AG04449 (cell line): ENCODE measurements around the gene TBXA2R.
"Not testable (repeated sequence)": the region's sequence is repeated elsewhere in the genome, so short reads cannot be mapped to it uniquely, and the experiment has no call there.

Experiments used
- CTCF ChIA-PET: fragments of 350-600 bp; formaldehyde crosslinking; extraction: SDS; loops from one replicate; lab custom pipeline; 2021; ENCODE audit warnings: antibody characterized with exemption; lab: Yijun Ruan, JAX
- POLR2A ChIA-PET: fragments of 400-600, 350-600 bp; formaldehyde crosslinking; extraction: SDS; loops from one replicate; lab custom pipeline; 2020; ENCODE audit warnings: antibody characterized with exemption, inconsistent platforms; lab: Yijun Ruan, JAX
- DNase-seq: peaks from one replicate; pipeline ENCODE4 v3.0.0-alpha.2; 2010; ENCODE audit warnings: low read depth, low spot score
- H3K4me3 ChIP-seq: 2 replicates; pipeline ENCODE4 v1.5.1; 2011; ENCODE audit warnings: low read depth, mild to moderate bottlenecking, control low read depth, low read length
- CTCF ChIP-seq: IDR thresholded peaks from one replicate; pipeline ENCODE4 v1.5.1; 2011; ENCODE audit warnings: mild to moderate bottlenecking, moderate library complexity, low read length, control low read depth, inconsistent platforms; ENCODE audit not compliant: insufficient read depth; ENCODE audit errors: missing control alignments

Gene TBXA2R

DNA sequence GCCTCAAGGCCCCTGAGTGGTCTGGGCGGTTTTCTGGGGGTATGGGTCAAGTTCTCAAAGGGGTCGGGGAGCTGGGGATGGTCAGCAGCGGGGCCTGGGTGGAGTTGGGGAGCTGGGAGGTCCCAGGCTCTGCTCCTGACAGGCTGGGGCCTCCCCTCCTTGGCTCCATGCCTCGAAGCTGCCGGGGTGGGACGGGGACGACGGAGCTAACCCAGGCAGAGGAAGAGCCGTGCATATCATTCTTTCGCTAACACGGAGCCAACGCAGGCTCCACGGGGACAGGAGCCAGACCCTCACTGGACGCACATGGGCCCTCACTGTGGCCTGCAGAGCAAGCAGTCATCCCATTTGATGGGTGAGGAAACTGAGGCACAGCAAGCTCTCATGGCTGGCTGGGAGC is 45.7 kb upstream of the TBXA2R start:
- H3K4me3 ChIP-seq: no peak overlapping the region
- no peak for TF ChIP-seq CTCF
- CTCF ChIA-PET: interaction anchor here (0.7 to 6.2 kb wide), 3 partner anchors 9 to 48 kb away, joined by 3 to 48 read pairs (median 3); partner anchors contain the start of gene PIP5K1C
- POLR2A ChIA-PET: no interaction called here
- no peak for DNase-seq

DNA sequence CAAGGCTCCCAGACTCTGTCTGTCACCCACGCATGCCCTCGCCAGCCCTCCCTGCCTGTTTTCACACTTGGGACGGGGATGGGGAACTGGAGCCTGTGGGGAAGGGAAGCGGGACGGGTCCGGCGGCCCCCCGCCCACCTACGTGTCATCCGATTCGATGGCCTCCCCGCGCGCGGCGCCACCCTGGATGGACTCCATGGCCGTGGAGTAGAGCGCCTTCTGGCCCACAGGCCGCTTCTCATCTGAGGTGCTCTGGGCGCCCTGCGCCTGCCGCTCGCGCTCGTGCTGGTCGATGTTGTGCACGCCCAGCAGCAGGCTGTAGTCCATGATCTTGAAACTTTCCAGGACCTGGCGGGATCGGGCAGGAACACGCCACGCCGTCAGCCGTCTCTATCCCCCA is 45.0 kb upstream of the TBXA2R start:
- no peak overlapping the region for H3K4me3 ChIP-seq
- ChIA-PET POLR2A (no interaction called here), CTCF (no interaction called here)
- no peak for DNase-seq
- no peak for TF ChIP-seq CTCF

- H3K4me3 ChIP-seq: no peak overlapping the region
- ChIA-PET CTCF (interaction anchor here (1.2 kb wide), 1 partner anchor 31 kb away, joined by 3 read pairs; no protein-coding TSS in a partner anchor), POLR2A (no interaction called here)
- DNase-seq: no peak
- no peak for TF ChIP-seq CTCF
Observed at GRCh38 chr19:3649888-3650287, 43.2 kb upstream of the TBXA2R start.

- POLR2A ChIA-PET: no interaction called here
- no peak for DNase-seq
Observed at GRCh38 chr19:3648037-3648905, 41.6 kb upstream of the TBXA2R start.

GRCh38 chr19:3647102-3647501 is 40.4 kb upstream of the TBXA2R start:
- DNase-seq, POLR2A ChIA-PET, CTCF ChIA-PET, H3K4me3 ChIP-seq: not testable (repeated sequence)

More at GRCh38 chr19:3648037-3648905, 41.6 kb upstream of the TBXA2R start:
- CTCF ChIA-PET: interaction anchor here (1.1 to 1.4 kb wide), 2 partner anchors 17 to 18 kb away, joined by 3 to 4 read pairs; no protein-coding TSS in a partner anchor
- TF ChIP-seq CTCF: no peak
- H3K4me3 ChIP-seq: no peak overlapping the region

DNA sequence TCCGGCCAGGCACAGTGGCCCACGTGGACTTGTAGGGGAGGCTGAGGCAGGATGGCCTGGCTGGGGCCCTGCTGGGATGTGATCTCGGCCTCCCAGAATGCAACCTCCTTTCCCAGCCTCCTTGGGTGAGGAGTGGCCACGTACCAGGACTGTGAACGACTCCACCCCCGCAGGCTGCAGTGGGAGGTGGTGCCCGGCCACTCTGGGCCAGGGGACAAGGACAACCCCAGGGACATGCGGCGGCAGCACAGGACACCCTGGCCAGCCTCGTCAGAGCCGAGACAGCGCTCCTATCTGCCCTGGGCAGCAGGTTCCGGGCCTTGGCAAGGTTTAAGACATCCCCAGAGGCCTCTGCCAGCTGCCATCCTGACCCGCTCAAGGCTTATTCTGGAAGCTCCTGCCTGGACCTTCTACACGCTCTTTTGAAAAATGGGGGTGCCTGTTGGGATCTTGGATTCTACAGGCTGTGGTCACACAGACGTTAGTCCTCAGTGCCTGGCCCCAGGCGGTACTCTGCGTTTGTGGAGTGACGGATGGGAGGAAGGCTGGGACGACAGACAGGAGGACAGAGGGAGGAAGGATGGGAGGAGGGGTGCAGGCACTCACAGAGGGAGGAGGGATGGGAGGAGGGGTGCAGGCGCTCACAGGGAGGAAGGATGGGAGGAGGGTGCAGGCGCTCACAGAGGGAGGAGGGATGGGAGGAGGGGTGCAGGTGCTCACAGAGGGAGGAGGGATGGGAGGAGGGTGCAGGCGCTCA is 39.8 kb upstream of the TBXA2R start:
- ChIA-PET CTCF (interaction anchor here (0.6 to 1.0 kb wide), 2 partner anchors 8 to 78 kb away, joined by 3 read pairs; no protein-coding TSS in a partner anchor), POLR2A (no interaction called here)
- H3K4me3 ChIP-seq: no peak overlapping the region

More for the DNA sequence above, 39.8 kb upstream of the TBXA2R start:
- no peak for TF ChIP-seq CTCF
- no peak for DNase-seq
